ENCODE measurements around the gene NDC80. TPM values are rescaled to one million over a fixed set of nuclear protein-coding genes. Genes with fewer than 3 reads are reported as not detected.

NDC80 gene
- polyA plus RNA-seq, 3 donors: 0.07 TPM; not detected in 2

DNA sequence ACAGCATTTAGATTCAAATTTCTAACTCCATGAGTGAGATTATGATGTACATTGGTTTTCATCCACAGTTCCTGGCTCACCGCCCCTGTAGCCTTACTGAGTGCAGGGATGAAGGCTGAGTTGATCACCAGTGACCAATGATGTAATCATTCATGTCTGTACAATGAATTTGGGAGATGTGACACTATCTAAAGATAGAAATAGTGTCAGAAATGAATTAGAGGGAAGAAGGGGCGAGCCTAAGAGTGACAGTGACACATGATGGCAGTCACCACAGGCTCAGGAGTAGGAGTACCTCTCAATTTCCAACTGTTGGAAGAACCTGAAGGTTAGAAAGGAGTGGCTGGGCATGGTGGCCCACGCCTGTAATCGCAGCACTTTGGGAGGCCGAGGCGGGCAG lies 3.2 kb upstream of the NDC80 start:
- TF ChIP-seq, protein P1, sequence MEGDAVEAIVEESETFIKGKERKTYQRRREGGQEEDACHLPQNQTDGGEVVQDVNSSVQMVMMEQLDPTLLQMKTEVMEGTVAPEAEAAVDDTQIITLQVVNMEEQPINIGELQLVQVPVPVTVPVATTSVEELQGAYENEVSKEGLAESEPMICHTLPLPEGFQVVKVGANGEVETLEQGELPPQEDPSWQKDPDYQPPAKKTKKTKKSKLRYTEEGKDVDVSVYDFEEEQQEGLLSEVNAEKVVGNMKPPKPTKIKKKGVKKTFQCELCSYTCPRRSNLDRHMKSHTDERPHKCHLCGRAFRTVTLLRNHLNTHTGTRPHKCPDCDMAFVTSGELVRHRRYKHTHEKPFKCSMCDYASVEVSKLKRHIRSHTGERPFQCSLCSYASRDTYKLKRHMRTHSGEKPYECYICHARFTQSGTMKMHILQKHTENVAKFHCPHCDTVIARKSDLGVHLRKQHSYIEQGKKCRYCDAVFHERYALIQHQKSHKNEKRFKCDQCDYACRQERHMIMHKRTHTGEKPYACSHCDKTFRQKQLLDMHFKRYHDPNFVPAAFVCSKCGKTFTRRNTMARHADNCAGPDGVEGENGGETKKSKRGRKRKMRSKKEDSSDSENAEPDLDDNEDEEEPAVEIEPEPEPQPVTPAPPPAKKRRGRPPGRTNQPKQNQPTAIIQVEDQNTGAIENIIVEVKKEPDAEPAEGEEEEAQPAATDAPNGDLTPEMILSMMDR (IDR thresholded peaks at IDR 0.05): no peak
- Histone ChIP-seq H3K27ac (ENCODE audit: low read depth in 1 of 2, low read length in 2 of 2) (peak overlapping the region in 1 of 2 donors; percentile 6), H3K79me2 (ENCODE audit: insufficient read depth, low read length) (peaks cover 52% of the 10 kb centered on the region), H3K4me3 (replicated peaks in 1 of 3; ENCODE audit: low read depth in 2 of 3, low read length in 3 of 3) (no peak overlapping the region), H3K4me1 (ENCODE audit: control insufficient read depth in 1 of 2, insufficient read depth in 2 of 2, low read length in 2 of 2) (peaks cover 17 to 23% of the 10 kb centered on the region in 2 donors), H3K9me3 (replicated peaks in 1 of 2; ENCODE audit: control insufficient read depth in 1 of 2, insufficient read depth in 1 of 2, low read length in 2 of 2) (no peaks in the 10 kb centered on the region), H3K4me2 (replicated peaks; ENCODE audit: extremely low read depth, low read length, poor library complexity, severe bottlenecking) (no peak overlapping the region), H4K20me1 (ENCODE audit: insufficient read depth, low read length) (no peaks in the 10 kb centered on the region), H3K9ac (ENCODE audit: insufficient read depth, low read length, poor library complexity, severe bottlenecking) (no peak overlapping the region), H2AFZ (ENCODE audit: insufficient read depth, low read depth, low read length, poor library complexity, severe bottlenecking) (no peak overlapping the region), H3K27me3 (ENCODE audit: control insufficient read depth in 2 of 2, insufficient read depth in 2 of 2, low read length in 2 of 2) (no peaks in the 10 kb centered on the region), H3K36me3 (replicated peaks in 1 of 2; ENCODE audit: control insufficient read depth in 1 of 2, insufficient read depth in 2 of 2, low read length in 2 of 2) (peaks cover 4 to 11% of the 10 kb centered on the region in 2 donors)
- Mint-ChIP-seq H3K4me3 (no peak overlapping the region), H3K9me3 (no peaks in the 10 kb centered on the region), H3K27me3 (ENCODE audit: low read depth in 3 of 3) (no peaks in the 10 kb centered on the region), H3K36me3 (peaks cover 15 to 30% of the 10 kb centered on the region in 2 donors), H3K4me1 (peaks cover 30% of the 10 kb centered on the region), H3K27ac (peak overlapping the region in 1 of 7 donors; percentile 2)
- no peak for DNase-seq
- intact Hi-C loops (cut with micrococcal nuclease): no loop called here
- 100% methylated on average over 4 of the region's 6 CpGs for WGBS (ENCODE audit: insufficient coverage)

DNA sequence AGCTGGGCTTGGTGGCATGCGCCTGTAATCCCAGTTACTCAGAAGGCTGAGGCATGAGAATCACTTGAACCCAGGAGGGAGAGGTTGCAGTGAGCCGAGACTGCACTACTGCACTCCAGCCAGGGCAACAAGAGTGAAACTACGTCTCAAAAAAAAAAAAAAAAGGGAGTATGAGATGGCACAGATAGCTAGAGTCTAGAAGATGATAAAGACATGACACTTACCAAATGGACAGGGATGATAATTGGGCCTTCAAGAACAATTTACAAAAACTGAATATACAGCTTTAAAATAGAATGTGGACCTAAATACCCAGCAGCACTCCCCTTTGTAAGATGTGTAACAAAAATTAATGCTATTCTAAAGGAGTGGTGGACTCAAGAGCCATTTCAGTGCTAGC lies 2.8 kb upstream of the NDC80 start:
- 100% methylated on average over 2 of the region's 3 CpGs for WGBS (ENCODE audit: insufficient coverage)
- Histone ChIP-seq H3K9ac (ENCODE audit: insufficient read depth, low read length, poor library complexity, severe bottlenecking) (no peak overlapping the region), H3K27ac (ENCODE audit: low read depth in 1 of 2, low read length in 2 of 2) (no peak overlapping the region), H2AFZ (ENCODE audit: insufficient read depth, low read depth, low read length, poor library complexity, severe bottlenecking) (no peak overlapping the region), H3K9me3 (replicated peaks in 1 of 2; ENCODE audit: control insufficient read depth in 1 of 2, insufficient read depth in 1 of 2, low read length in 2 of 2) (no peaks in the 10 kb centered on the region), H3K4me1 (ENCODE audit: control insufficient read depth in 1 of 2, insufficient read depth in 2 of 2, low read length in 2 of 2) (peaks cover 20 to 26% of the 10 kb centered on the region in 2 donors), H3K4me3 (replicated peaks in 1 of 3; ENCODE audit: low read depth in 2 of 3, low read length in 3 of 3) (no peak overlapping the region), H3K4me2 (replicated peaks; ENCODE audit: extremely low read depth, low read length, poor library complexity, severe bottlenecking) (no peak overlapping the region), H3K79me2 (ENCODE audit: insufficient read depth, low read length) (peaks cover 57% of the 10 kb centered on the region), H4K20me1 (ENCODE audit: insufficient read depth, low read length) (no peaks in the 10 kb centered on the region), H3K27me3 (ENCODE audit: control insufficient read depth in 2 of 2, insufficient read depth in 2 of 2, low read length in 2 of 2) (no peaks in the 10 kb centered on the region), H3K36me3 (replicated peaks in 1 of 2; ENCODE audit: control insufficient read depth in 1 of 2, insufficient read depth in 2 of 2, low read length in 2 of 2) (peaks cover 3 to 11% of the 10 kb centered on the region in 2 donors)
- intact Hi-C loops (cut with micrococcal nuclease): no loop called here
- Mint-ChIP-seq H3K27ac (no peak overlapping the region), H3K4me3 (no peak overlapping the region), H3K4me1 (peaks cover 33% of the 10 kb centered on the region), H3K36me3 (peaks cover 14 to 26% of the 10 kb centered on the region in 2 donors), H3K27me3 (ENCODE audit: low read depth in 3 of 3) (no peaks in the 10 kb centered on the region), H3K9me3 (no peaks in the 10 kb centered on the region)
- DNase-seq: no peak
- TF ChIP-seq, protein P1 (IDR thresholded peaks at IDR 0.05): no peak

All from CD14-positive monocyte (primary cell).